ENCODE data around the gene CPNE6. TPM values are rescaled to one million over a fixed set of nuclear protein-coding genes. Genes with fewer than 3 reads are reported as not detected.
"Not testable (repeated sequence)": the region's sequence is repeated elsewhere in the genome, so short reads cannot be mapped to it uniquely, and the experiment has no call there.

CPNE6 gene
- total and polyA plus RNA-seq, 8 donors: 0.07 TPM; not detected in 7

DNA sequence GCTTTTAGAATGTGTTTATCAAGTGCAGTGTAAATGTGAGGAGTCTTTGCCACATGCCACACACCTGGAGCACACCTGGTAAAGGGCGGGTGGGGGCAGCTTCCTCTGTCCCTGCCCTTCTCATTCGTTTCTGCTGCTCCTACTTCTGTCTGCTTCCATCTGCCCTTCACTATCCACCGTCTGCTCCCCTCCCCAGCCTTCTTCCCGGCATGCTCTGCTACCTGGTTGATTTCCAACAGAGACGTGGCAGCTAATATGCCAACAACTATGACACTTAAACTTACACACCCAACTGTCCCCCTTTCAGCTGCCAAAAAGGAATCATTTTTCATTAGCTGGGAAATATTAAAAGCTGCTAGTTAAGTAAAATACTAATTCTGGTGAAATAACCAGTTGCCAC lies 28.6 kb upstream of the CPNE6 start:
- intact Hi-C loops (cut with DNase I): no loop called here
- DNase-seq (peak in 4 of 6 donors; percentile 51 to 69 (median 58)), ATAC-seq (peak; percentile 78 to 93 (median 88)), FAIRE-seq (no peak)
- Histone ChIP-seq H3K27ac (peak overlapping the region in 3 of 4 donors; percentile 17 to 33 (median 27)), H3K4me3 (peak overlapping the region in 2 of 4 donors; percentile 8 to 15), H3K9me3 (no peaks in the 10 kb centered on the region), H3K36me3 (no peaks in the 10 kb centered on the region), H3K4me1 (peaks cover 0 to 5% (median 0%) of the 10 kb centered on the region in 3 donors), H3K27me3 (no peaks in the 10 kb centered on the region)
- 11 to 15% methylated on average over 5 of the region's 5 CpGs for WGBS, 2 donors
- TF ChIP-seq, protein P1, sequence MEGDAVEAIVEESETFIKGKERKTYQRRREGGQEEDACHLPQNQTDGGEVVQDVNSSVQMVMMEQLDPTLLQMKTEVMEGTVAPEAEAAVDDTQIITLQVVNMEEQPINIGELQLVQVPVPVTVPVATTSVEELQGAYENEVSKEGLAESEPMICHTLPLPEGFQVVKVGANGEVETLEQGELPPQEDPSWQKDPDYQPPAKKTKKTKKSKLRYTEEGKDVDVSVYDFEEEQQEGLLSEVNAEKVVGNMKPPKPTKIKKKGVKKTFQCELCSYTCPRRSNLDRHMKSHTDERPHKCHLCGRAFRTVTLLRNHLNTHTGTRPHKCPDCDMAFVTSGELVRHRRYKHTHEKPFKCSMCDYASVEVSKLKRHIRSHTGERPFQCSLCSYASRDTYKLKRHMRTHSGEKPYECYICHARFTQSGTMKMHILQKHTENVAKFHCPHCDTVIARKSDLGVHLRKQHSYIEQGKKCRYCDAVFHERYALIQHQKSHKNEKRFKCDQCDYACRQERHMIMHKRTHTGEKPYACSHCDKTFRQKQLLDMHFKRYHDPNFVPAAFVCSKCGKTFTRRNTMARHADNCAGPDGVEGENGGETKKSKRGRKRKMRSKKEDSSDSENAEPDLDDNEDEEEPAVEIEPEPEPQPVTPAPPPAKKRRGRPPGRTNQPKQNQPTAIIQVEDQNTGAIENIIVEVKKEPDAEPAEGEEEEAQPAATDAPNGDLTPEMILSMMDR (IDR thresholded peaks at IDR 0.05): no peak

DNA sequence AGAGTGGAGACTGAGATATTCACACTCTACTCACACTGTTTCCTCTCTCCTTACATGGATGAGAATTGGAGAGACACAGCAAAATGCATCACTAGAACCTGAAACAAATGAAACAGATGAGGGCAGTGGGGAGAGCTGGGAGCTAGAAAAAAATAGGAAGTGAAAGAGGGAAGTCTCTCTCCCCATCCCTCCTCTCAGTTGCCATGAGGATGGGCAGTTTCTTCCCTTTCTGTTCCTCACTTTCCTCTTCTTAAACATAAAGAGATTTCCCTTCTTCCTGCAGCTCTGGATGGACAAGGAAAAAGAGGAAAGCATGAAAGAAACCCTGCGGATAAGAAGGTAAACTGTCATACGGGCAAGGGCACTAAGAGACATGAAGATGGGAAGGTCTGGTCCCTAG lies 22.4 kb upstream of the CPNE6 start:
- H3K4me1 ChIP-seq; intact Hi-C loops (cut with DNase I); DNase-seq; FAIRE-seq; H3K27me3 ChIP-seq; ATAC-seq; H3K36me3 ChIP-seq; H3K9me3 ChIP-seq; H3K4me3 ChIP-seq; H3K27ac ChIP-seq: not testable (repeated sequence)
- WGBS, 2 donors: 79 to 86% methylated on average over 2 of the region's 2 CpGs

DNA sequence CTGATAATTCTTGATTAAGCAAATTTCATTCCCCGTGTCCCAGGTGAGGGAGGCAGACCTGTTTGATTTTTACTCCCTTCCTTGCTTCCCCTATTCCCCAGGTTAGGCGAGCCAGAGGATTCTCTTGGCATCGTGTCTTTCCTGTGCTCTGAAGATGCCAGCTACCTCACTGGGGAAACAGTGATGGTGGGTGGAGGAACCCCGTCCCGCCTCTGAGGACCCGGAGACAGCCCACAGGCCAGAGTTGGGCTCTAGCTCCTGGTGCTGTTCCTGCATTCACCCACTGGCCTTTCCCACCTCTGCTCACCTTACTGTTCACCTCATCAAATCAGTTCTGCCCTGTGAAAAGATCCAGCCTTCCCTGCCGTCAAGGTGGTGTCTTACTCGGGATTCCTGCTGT lies 20.6 kb upstream of the CPNE6 start:
- H3K9me3 ChIP-seq; FAIRE-seq; H3K4me3 ChIP-seq; ATAC-seq; DNase-seq; H3K4me1 ChIP-seq; H3K27me3 ChIP-seq; H3K36me3 ChIP-seq; intact Hi-C loops (cut with DNase I); H3K27ac ChIP-seq: not testable (repeated sequence)
- 66% methylated on average over 8 of the region's 8 CpGs for WGBS, 2 donors

DNA sequence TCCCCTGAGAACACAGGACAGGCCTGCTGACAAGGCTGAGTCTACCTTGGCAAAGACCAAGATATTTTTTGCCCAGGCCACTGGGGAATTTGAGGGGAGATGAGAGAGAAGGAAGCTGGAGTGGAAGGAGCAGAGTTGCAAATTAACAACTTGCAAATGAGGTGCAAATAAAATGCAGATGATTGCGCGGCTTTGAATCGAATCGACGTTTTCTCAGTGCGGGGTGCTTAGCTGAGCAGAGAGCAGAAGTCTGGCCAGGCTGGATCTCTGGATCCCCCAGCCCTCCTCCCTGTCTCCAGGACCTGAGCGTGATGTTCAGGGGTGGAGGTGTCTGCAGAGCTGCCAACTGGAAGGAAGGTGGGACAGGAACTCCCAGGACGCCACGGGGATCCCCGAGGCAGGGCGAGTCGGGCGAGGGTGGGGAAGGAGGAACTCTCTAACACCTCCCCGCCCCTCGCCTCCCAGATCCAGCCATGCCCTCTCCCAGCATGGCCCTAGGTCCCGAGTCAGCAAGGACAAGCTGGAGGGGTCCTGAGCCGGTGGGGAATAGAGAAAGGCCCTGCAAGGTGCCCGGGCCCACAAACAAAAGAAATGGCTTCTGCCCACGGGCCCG lies 20.1 kb upstream of the CPNE6 start:
- H3K36me3 ChIP-seq: no peaks in the 10 kb centered on the region
- DNase-seq (no peak), ATAC-seq (peak; percentile 16 to 43 (median 29)), FAIRE-seq (no peak)
- no peaks in the 10 kb centered on the region for H3K9me3 ChIP-seq
- H3K4me1 ChIP-seq: peaks cover 0 to 6% (median 0%) of the 10 kb centered on the region in 3 donors
- WGBS, 2 donors: 21 to 24% methylated on average over 19 to 20 of the region's 20 CpGs
- peak overlapping the region; percentile 38 to 68 (median 46) for H3K27ac ChIP-seq
- no peaks in the 10 kb centered on the region for H3K27me3 ChIP-seq
- intact Hi-C loops (cut with DNase I): no loop called here
- TF ChIP-seq, protein P1 (IDR thresholded peaks at IDR 0.05): no peak
- peak overlapping the region; percentile 49 to 70 (median 55) for H3K4me3 ChIP-seq

DNA sequence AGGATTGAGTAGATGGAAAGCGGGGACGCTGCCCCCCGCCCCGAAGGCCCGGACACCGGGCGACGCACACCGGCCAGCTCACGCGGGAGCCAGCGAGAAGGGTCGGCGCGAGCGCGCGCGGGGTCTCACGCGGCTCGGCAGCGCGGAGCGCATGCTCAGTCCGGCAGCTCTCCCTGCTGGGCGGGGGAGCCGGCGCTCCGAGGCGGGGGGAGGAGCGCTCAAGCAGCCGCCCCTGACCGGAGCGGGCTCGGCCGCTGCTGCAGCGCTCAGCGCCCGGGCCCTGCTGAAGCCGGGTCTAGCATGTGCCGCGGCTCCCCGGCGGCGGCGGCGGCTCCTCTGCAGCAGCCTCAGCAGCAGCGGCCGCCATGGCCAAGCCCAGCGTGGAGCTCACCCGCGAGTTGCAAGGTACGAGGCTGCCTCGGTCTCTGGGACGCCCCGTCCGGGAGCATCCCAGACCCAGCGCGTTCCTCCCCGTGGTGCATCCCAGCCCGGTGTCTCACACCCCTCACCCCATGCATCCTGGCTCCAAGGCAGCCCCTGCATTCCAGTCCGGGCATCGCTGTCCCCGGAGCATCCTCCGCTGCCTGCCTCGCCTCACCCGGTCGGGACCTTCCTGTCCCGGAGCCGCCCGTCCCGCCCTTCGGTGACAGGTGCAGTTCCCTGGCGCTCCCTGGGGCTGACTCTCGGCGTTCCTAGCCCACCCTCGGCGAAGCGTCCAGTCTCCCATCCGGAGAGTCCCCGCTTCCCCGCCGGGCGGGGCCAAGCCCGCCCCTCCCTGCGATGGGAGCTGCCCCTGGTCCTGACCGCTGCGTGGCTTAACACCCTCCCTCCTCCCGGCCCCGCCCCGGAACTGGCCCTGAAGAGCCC lies 19.3 kb upstream of the CPNE6 start, which contains the start of gene CARMIL3:
Gene CARMIL3 (plus strand): TSS at position 221 of the 867 bp plus-strand sequence. CDS start 145 bp downstream, at position 366.
- H3K9me3 ChIP-seq: no peaks in the 10 kb centered on the region
- H3K27me3 ChIP-seq: no peaks in the 10 kb centered on the region
- DNase-seq: peak; percentile 62 to 88 (median 70)
- FAIRE-seq: no peak
- TF ChIP-seq, protein P1 (IDR thresholded peaks at IDR 0.05): no peak
- H3K27ac ChIP-seq: peak within 1 kb of the TSS; percentile 38 to 68 (median 46)
- intact Hi-C loops (cut with DNase I): no loop called here
- H3K36me3 ChIP-seq: no peaks in the 10 kb centered on the region
- H3K4me1 ChIP-seq: peaks cover 0 to 6% (median 0%) of the 10 kb centered on the region in 3 donors
- H3K4me3 ChIP-seq: peak within 1 kb of the TSS; percentile 49 to 70 (median 55)
- WGBS, 2 donors: 1% methylated on average over 57 to 92 of the region's 92 CpGs
- peak; percentile 89 to 96 (median 94) for ATAC-seq

All from pancreas (tissue), 10 donors.